ENCODE measurements around the gene SERPINE1. TPM values are rescaled to one million over a fixed set of nuclear protein-coding genes. Genes with fewer than 3 reads are reported as not detected.
A peak's percentile ranks its signal among the peaks of the same experiment; 100 is the strongest.

Gene SERPINE1
- total RNA-seq, 1 donor from 2014 or later: not detected

DNA sequence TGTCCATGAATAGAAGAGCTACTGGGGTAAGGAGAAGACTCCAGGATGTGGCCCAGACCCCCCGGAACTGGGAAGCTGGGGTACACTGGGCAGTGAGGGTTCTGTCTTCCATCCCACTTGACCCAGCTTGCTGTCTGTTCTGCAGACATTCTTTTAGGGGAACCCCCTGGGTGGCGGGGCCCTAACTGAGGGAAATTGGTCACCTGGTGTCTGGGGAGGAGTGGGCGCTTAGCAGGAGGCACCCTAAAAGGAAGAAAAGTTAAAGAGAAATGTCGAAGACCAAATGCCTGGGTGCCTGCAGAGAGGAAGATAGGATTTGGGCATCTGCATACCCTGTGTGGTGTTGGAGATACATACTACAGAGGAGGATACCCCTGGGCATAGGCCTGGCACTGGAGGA is 28.4 kb downstream of the SERPINE1 start:
- Mint-ChIP-seq H3K27me3 (no peaks in the 10 kb centered on the region), H3K4me1 (peaks cover 13% of the 10 kb centered on the region), H3K36me3 (ENCODE audit: low read depth) (peaks cover 17% of the 10 kb centered on the region), H3K9me3 (no peaks in the 10 kb centered on the region), H3K4me3 (peak overlapping the region; percentile 83), H3K27ac (no peak overlapping the region)
- ATAC-seq (ENCODE audit: low read depth) (no peak), DNase-seq (no peak)
- TF ChIP-seq, protein P1, sequence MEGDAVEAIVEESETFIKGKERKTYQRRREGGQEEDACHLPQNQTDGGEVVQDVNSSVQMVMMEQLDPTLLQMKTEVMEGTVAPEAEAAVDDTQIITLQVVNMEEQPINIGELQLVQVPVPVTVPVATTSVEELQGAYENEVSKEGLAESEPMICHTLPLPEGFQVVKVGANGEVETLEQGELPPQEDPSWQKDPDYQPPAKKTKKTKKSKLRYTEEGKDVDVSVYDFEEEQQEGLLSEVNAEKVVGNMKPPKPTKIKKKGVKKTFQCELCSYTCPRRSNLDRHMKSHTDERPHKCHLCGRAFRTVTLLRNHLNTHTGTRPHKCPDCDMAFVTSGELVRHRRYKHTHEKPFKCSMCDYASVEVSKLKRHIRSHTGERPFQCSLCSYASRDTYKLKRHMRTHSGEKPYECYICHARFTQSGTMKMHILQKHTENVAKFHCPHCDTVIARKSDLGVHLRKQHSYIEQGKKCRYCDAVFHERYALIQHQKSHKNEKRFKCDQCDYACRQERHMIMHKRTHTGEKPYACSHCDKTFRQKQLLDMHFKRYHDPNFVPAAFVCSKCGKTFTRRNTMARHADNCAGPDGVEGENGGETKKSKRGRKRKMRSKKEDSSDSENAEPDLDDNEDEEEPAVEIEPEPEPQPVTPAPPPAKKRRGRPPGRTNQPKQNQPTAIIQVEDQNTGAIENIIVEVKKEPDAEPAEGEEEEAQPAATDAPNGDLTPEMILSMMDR (IDR thresholded peaks at IDR 0.05): no peak
- POLR2A ChIA-PET: no interaction called here
- CTCF ChIA-PET: interaction anchor here (1.5 kb wide), 1 partner anchor 37 kb away, joined by 4 read pairs; no protein-coding TSS in a partner anchor
- intact Hi-C loops (cut with micrococcal nuclease): no loop called here

DNA sequence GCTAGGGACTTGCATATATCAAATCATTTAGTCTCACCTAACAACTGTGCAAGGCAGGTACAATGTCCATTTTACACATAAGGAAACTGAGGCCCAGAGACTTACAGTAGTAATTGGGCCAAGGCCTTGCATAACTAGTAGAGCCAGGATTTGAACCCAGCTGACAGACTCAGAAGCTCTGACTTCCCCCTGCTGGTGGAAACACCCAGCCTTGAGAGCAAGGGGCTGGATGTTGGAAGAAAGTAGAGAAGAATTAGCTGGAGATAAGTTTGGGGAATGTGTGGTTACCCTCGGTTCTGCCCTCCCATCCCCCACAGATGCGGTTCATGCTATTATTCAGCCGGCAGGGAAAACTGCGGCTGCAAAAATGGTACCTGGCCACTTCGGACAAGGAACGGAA is 29.4 kb downstream of the SERPINE1 start:
- TF ChIP-seq, protein P1 (IDR thresholded peaks at IDR 0.05): no peak

DNA sequence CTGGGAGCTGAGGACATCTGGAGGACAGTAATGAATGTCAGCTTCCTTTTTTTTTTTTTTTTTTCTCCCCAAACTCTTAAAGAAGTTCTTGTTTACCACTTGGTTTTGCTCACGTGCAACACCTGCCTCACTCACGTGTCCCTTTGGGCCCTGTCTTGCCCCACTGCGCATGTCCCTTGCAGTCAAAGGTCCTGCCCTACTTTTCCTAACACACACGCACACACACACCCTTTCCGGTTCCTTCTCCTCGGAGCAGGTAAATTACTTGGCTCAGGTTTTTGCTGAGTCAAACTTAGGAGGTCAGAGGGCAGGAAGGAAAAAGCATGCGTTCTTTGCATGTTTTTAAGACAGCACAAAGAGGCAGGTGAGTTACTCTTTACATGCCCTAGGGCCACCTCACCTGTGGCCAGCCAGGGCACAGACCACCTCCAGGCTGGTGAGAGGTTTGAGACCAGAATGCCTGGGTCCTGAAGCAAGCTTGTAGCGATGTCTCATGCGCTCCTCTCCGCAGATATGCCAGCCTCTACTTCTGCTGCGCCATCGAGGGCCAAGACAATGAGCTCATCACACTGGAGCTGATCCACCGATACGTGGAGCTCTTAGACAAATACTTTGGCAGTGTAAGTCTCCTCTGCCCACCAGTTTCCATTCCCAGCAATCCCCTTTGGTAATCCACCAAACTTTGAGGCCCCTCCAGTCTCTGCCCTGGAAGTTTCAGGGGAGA is 30.1 kb downstream of the SERPINE1 start:
- intact Hi-C loops (cut with micrococcal nuclease): no loop called here
- no peak for DNase-seq
- no peak for ATAC-seq (ENCODE audit: low read depth)
- Mint-ChIP-seq H3K27me3 (no peaks in the 10 kb centered on the region), H3K36me3 (ENCODE audit: low read depth) (peaks cover 18% of the 10 kb centered on the region), H3K27ac (no peak overlapping the region), H3K9me3 (no peaks in the 10 kb centered on the region), H3K4me3 (no peak overlapping the region), H3K4me1 (peaks cover 13% of the 10 kb centered on the region)
- TF ChIP-seq, protein P1 (IDR thresholded peaks at IDR 0.05): no peak
- ChIA-PET CTCF (interaction anchor here (0.8 to 2.8 kb wide), 3 partner anchors 10 to 36 kb away, joined by 3 to 10 read pairs (median 4); no protein-coding TSS in a partner anchor), POLR2A (interaction anchor here (0.6 to 1.0 kb wide), 2 partner anchors 9 to 67 kb away, joined by 4 to 5 read pairs; partner anchors contain the start of gene VGF)

More for the DNA sequence above, 29.4 kb downstream of the SERPINE1 start:
- no peaks in the 10 kb centered on the region for H3K27me3 Mint-ChIP-seq
- intact Hi-C loops (cut with micrococcal nuclease): no loop called here
- H3K4me3 Mint-ChIP-seq: peak overlapping the region; percentile 16
- peaks cover 13% of the 10 kb centered on the region for H3K4me1 Mint-ChIP-seq
- H3K9me3 Mint-ChIP-seq: no peaks in the 10 kb centered on the region
- CTCF ChIA-PET: interaction anchor here (0.6 to 2.8 kb wide), 3 partner anchors 12 to 61 kb away, joined by 3 to 10 read pairs (median 4); partner anchors contain the start of gene PLOD3
- DNase-seq: no peak
- POLR2A ChIA-PET: interaction anchor here (0.6 to 1.0 kb wide), 2 partner anchors 9 to 66 kb away, joined by 4 to 5 read pairs; partner anchors contain the start of gene VGF
- no peak for ATAC-seq (ENCODE audit: low read depth)
- no peak overlapping the region for H3K27ac Mint-ChIP-seq
- peaks cover 18% of the 10 kb centered on the region for H3K36me3 Mint-ChIP-seq (ENCODE audit: low read depth)

DNA sequence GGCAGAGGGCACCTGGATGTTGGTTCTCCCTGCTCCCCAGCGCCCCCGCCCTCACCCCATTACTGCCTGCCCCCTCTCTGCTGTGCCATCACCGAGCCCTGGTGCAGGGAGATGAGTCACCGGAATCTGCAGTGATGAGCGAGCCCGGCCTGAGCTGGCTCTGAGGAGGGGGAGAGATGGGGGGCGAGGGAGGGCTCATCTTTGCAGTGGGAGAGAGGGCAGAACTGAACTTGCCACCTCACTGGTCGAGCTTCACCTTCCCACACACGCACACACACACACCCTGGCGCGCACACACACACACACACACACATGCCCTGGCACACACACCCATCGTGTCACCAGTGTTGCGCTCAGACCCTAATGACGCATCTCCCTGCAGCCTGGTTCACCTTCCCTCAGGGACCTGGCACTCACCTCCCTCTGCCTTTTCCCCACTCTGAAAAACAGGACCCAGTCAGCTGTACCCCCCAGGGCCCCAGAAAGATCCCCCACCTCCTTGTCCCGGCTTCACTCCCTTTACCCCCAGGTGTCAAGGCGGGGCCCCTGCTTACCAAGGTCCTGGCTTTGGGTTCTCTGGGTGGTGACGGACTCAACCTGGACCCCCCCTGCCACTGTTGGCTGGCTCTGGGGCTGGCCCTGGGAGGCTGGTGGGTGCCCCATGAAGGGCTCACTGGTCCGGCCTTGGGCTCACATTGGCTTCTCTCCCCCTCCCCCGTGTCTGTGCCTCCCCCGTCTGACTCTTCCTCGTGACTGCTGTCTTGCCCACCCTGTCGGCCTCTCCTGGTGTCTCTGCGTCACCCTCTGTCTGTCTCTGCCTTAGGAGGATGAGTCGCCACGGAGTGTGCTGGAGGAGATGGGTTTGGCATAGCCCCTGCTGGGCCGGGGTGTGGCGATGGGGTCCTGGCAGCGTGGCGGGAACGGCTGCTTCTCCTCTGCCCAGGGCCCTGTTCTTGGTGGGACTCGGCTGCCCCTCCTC is 33.1 kb downstream of the SERPINE1 start:
- TF ChIP-seq, protein P1 (IDR thresholded peaks at IDR 0.05): no peak
- ChIA-PET CTCF (no interaction called here), POLR2A (no interaction called here)
- H3K9me3 Mint-ChIP-seq: no peaks in the 10 kb centered on the region
- peaks cover 2% of the 10 kb centered on the region for H3K27me3 Mint-ChIP-seq
- no peak for ATAC-seq (ENCODE audit: low read depth)
- H3K36me3 Mint-ChIP-seq (ENCODE audit: low read depth): peaks cover 18% of the 10 kb centered on the region
- peaks cover 20% of the 10 kb centered on the region for H3K4me1 Mint-ChIP-seq
- intact Hi-C loops (cut with micrococcal nuclease): no loop called here
- H3K27ac Mint-ChIP-seq: no peak overlapping the region
- DNase-seq: no peak
- no peak overlapping the region for H3K4me3 Mint-ChIP-seq

All from activated B cell treated with CpG ODN at 0.5 μM for 24 hours (primary cell).